Prostate gland (tissue), 2 donors: ENCODE data around the gene PKP4.

Source experiments
- CTCF ChIP-seq, 4 experiments: fragments of 200-600 bp in 2 of 4; fragments of 450-650 bp in 2 of 4; sonication (generic) in 2 of 4; IDR thresholded peaks; 1 replicate in 3 of 4; 2 replicates in 1 of 4; pipeline ENCODE4 v1.5.1; 2016 to 2019; ENCODE audit warnings: antibody characterized with exemption in 4 of 4, mild to moderate bottlenecking in 2 of 4, moderate library complexity in 2 of 4
- POLR2A ChIP-seq: fragments of 450-650 bp; IDR thresholded peaks from one replicate; pipeline ENCODE4 v1.6.1; 2016; ENCODE audit warnings: antibody characterized with exemption, mild to moderate bottlenecking

GRCh38 chr2:158699323-158699722 is 242.6 kb downstream of the PKP4 start:
- no peak for TF ChIP-seq POLR2A
- TF ChIP-seq CTCF (IDR thresholded peaks at IDR 0.05), result no peak
